ENCODE measurements around the gene UBE2N. TPM values are rescaled to one million over a fixed set of nuclear protein-coding genes. Genes with fewer than 3 reads are reported as not detected.
"Not testable (repeated sequence)": the region's sequence is repeated elsewhere in the genome, so short reads cannot be mapped to it uniquely, and the experiment has no call there.

The UBE2N gene
- total and polyA plus RNA-seq, 12 donors = 35.5 to 109 (median 95.5) TPM

- 24 to 26% methylated on average over 12 of the region's 12 CpGs for WGBS, 2 donors
- intact Hi-C loops (cut with DNase I) = no loop called here
- ATAC-seq = no peak
- Histone ChIP-seq H3K27ac (peak overlapping the region in 3 of 10 donors; percentile 89 to 97 (median 93)), H3K36me3 (no peaks in the 10 kb centered on the region), H3K9me3 (no peaks in the 10 kb centered on the region), H3K27me3 (no peaks in the 10 kb centered on the region), H3K4me1 (peaks cover 0 to 65% (median 63%) of the 10 kb centered on the region in 9 donors), H3K4me3 (peak overlapping the region; percentile 73 to 99 (median 84))
- no peak for DNase-seq
- TF ChIP-seq, protein P1, sequence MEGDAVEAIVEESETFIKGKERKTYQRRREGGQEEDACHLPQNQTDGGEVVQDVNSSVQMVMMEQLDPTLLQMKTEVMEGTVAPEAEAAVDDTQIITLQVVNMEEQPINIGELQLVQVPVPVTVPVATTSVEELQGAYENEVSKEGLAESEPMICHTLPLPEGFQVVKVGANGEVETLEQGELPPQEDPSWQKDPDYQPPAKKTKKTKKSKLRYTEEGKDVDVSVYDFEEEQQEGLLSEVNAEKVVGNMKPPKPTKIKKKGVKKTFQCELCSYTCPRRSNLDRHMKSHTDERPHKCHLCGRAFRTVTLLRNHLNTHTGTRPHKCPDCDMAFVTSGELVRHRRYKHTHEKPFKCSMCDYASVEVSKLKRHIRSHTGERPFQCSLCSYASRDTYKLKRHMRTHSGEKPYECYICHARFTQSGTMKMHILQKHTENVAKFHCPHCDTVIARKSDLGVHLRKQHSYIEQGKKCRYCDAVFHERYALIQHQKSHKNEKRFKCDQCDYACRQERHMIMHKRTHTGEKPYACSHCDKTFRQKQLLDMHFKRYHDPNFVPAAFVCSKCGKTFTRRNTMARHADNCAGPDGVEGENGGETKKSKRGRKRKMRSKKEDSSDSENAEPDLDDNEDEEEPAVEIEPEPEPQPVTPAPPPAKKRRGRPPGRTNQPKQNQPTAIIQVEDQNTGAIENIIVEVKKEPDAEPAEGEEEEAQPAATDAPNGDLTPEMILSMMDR (IDR thresholded peaks at IDR 0.05) = no peak
Observed at GRCh38 chr12:93440043-93440835, 1.5 kb downstream of the UBE2N start.

DNA sequence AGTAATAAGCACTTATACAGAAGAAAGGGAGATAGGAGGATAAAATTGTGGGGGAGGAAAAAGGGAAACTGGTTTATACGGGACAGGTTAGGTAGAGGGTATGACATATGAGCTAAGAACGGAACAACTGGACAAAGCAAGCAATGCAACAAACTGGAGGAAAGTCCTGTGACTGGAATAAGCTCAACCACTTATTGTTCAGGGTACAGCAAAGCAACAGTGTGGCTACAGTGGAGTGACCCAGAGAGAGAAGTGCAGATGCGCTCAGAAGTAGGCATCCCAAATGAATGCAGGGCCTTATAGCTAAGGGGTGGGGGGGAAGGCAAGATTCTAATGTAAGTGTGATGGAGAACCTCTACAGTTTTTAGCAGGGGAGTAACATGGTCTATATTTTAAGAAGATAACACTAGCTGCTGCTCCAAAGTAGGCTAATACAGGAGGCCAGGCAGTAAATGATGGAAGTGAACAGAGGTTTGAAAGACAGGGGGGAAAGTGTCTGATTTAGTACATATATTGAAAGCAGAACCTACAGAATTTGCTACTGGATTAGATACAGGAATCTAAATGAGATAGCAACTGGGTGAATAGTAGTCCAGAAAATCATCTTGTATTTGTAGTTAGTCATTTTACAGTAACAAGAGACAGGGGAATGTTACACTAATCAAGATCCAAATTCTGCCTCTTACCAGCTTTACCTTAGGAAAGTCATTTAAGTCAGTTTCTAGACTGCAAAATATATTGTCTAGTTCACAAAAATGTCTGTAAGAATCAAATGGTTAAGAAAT is 3.3 kb downstream of the UBE2N start:
- DNase-seq = no peak
- WGBS, 2 donors = 55 to 63% methylated on average over 3 of the region's 3 CpGs
- H3K27ac ChIP-seq = peak overlapping the region in 2 of 10 donors; percentile 17 to 39

DNA sequence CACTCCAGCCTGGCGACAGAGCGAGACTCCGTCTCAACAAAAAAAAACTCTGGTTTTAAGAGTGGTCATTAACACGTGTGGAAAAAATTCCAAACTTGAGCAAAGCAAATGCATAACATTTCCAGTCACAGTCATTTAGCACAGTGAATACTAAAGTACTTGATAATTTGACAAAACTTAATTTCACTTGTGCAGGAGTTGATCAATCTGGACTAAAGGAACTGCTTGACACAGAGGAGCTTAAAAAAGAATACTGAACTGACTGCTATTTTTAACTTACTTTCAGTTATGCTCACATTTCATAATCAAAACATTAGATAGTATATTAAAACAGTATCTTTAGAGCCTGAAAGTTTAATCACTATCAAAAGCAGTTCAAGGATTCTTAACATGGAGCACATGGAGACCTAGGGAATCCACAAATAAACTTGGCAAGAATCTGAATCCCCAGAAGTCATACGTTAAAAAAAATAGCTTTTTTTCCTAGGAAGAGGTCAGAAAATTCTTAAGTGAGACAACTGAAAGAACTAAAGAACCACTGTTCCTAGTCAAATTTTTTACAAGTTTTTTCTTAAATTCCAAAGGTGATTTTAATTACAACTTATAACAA is 7.4 kb downstream of the UBE2N start:
- Histone ChIP-seq H3K4me1 (peaks cover 0 to 96% (median 89%) of the 10 kb centered on the region in 9 donors), H3K9me3 (no peaks in the 10 kb centered on the region), H3K27ac (peak overlapping the region; percentile 17 to 77 (median 58)), H3K27me3 (no peaks in the 10 kb centered on the region), H3K36me3 (no peaks in the 10 kb centered on the region), H3K4me3 (peak overlapping the region in 5 of 10 donors; percentile 5 to 31 (median 26))
- ATAC-seq (peak in 6 of 8 donors; percentile 33 to 56 (median 41)), DNase-seq (no peak)
- 25 to 43% methylated on average over 5 of the region's 5 CpGs for WGBS, 2 donors
- intact Hi-C loops (cut with DNase I) = no loop called here
- TF ChIP-seq, protein P1 (IDR thresholded peaks at IDR 0.05) = no peak

More for the DNA sequence above, 3.3 kb downstream of the UBE2N start:
- no peaks in the 10 kb centered on the region for H3K36me3 ChIP-seq
- intact Hi-C loops (cut with DNase I) = no loop called here
- H3K4me1 ChIP-seq = peaks cover 0 to 83% (median 79%) of the 10 kb centered on the region in 9 donors
- TF ChIP-seq, protein P1 (IDR thresholded peaks at IDR 0.05) = no peak
- no peaks in the 10 kb centered on the region for H3K9me3 ChIP-seq
- H3K27me3 ChIP-seq = no peaks in the 10 kb centered on the region
- H3K4me3 ChIP-seq = no peak overlapping the region
- ATAC-seq = no peak

DNA sequence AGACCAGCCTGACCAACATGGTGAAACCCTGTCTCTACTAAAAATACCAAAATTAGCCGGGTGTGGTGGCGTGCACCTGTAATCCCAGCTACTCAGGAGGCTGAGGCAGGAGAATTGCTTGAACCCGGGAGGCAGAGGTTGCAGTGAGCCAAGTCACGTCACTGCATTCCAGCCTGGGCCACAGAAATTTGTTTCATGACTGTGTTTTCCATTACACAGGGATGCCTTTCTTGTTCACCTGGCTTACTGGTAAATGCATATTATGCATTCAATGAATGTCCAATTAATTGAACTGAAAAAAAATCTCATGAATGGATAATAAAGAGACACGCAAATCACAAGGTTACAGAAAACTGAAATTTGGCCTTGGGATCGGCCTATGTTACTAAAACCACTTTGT is 9.7 kb downstream of the UBE2N start:
- DNase-seq; intact Hi-C loops (cut with DNase I); ATAC-seq; H3K36me3 ChIP-seq; H3K4me3 ChIP-seq; H3K27me3 ChIP-seq; H3K9me3 ChIP-seq: not testable (repeated sequence)
- H3K27ac ChIP-seq = peak overlapping the region in 4 of 10 donors; percentile 3 to 52 (median 6)
- H3K4me1 ChIP-seq = peaks cover 5 to 93% (median 88%) of the 10 kb centered on the region in 9 donors
- WGBS, 2 donors = 86 to 89% methylated on average over 6 of the region's 6 CpGs
